ENCODE data around the gene COQ8A.

The COQ8A gene

DNA sequence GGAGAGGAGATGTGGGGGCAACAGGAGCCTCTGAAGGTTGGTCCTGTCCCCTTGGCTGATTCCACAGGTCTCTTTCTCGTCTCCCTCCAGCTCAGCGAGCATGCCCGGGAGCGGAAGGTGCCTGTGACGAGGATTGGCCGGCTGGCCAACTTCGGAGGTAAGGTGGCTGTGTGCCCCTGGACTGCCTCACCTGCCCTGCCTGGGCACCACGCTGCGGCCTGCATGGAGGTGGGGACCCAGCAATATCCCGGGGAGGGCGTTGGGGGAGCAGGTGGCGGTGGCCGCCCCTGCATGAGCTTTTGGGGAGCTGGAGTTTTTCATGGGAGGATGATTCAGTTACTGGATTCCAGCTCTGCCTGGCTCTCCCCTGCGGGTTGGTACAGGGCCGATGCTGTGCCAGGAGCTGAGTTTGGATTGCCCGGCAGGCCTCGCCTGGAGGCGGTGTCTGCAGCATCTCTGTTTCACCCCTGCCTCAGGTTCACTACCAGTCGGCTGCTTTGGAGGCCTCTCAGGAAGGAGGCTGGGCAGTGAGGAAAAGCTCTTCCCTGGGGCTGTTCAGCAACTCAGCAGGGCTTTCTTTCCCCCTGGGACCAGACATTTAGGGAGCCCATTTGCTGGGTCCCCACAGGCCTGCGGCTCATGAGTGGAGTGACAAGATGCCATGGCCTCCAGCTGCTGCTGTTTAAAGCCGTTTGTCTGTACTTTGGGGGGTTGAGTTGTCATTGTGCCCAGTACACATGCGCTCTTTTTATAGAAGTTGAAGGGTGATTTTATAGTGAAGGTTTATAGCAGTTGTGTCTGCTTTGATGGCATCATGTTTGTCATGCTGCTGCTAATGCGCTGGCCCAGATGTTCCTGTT lies 25.7 kb downstream of the COQ8A start:
- DNase-seq, result no peak
- in situ Hi-C loops (cut with MboI; ENCODE audit: low pct_unique_long_range_greater_than_20kb, low sequenced_read_pairs), result no loop called here

GRCh38 chr1:226966683-226967082 lies 26.6 kb downstream of the COQ8A start:
- in situ Hi-C loops (cut with MboI; ENCODE audit: low pct_unique_long_range_greater_than_20kb, low sequenced_read_pairs), result no loop called here
- no peak for DNase-seq

DNA sequence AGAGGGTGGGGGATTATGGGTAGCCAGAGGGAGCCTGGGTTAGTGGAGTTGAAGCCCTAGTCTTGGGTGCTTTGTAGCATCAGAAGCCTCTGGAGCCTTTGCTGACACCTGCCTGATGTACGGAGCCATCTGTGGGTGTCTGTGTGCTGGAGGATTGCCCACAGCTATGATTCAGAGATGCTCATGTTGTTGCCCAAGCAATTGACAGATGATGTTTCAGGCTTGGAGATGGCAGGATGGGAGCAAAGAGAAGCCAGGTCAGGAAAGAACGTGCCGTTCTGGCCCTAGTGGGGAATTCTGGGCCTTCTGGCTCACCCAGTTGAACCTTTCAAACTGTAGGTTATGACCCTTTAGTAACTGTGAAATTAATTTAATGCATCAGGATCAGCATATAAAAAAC lies 27.6 kb downstream of the COQ8A start:
- in situ Hi-C loops (cut with MboI; ENCODE audit: low pct_unique_long_range_greater_than_20kb, low sequenced_read_pairs), result no loop called here
- DNase-seq, result no peak

- DNase-seq, result no peak
- in situ Hi-C loops (cut with MboI; ENCODE audit: low pct_unique_long_range_greater_than_20kb, low sequenced_read_pairs), result no loop called here
Measured at GRCh38 chr1:226971765-226972164, 31.7 kb downstream of the COQ8A start.

- no peak for DNase-seq
- in situ Hi-C loops (cut with MboI; ENCODE audit: low pct_unique_long_range_greater_than_20kb, low sequenced_read_pairs), result no loop called here
Measured at GRCh38 chr1:226972931-226973330, 32.8 kb downstream of the COQ8A start.

GRCh38 chr1:226973371-226973897 lies 33.3 kb downstream of the COQ8A start:
- in situ Hi-C loops (cut with MboI; ENCODE audit: low pct_unique_long_range_greater_than_20kb, low sequenced_read_pairs), result no loop called here
- no peak for DNase-seq

GRCh38 chr1:226973898-226974543 lies 33.9 kb downstream of the COQ8A start:
- in situ Hi-C loops (cut with MboI; ENCODE audit: low pct_unique_long_range_greater_than_20kb, low sequenced_read_pairs), result no loop called here
- DNase-seq, result no peak

- DNase-seq, result no peak
- in situ Hi-C loops (cut with MboI; ENCODE audit: low pct_unique_long_range_greater_than_20kb, low sequenced_read_pairs), result no loop called here
Measured at GRCh38 chr1:226974544-226975258, 34.6 kb downstream of the COQ8A start.

DNA sequence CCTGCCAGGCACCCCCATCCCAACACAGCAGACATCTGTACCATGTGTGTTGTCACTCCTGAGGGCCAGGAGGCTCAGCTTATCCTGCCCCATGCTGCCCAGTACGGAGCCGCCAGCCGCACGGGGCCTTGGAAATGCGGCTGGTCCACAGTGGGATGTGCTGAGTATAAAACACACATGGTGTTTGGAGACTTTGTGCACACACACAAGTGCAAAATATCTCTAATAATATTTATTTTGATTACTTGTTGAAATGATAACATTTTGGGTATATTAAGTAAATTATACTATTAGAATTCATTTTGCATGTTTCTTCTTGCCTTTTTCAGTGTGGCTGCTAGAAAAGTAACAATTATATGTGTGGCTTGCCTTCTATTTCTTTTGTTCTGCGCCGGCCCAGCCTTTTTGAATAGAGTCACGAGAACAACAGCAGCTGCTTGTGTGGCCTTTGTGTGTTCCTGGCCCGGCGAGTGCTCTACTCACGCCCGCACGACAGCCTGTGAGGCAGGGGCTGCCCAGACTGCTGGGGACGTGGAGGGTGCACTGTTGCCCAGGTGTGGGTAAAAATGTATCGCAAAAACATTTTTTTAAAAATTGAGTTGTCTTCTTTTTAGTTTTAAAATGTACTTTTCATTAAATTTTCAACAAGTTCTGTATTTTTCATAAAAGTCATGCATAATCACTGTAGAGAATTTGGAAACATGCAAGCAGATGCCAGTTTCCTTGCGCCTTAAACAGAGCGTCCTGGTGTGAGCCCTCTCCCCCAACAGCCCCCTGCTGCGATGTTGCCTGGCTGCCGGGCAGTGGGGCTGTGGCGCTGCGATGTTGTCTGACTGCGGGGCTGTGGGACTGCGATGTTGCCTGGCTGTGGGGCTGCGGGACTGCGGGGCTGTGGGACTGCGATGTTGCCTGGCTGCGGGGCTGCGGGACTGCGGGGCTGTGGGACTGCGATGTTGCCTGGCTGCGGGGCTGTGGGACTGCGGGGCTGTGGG lies 35.5 kb downstream of the COQ8A start:
- DNase-seq, result no peak
- in situ Hi-C loops (cut with MboI; ENCODE audit: low pct_unique_long_range_greater_than_20kb, low sequenced_read_pairs), result no loop called here

GRCh38 chr1:226976276-226976977 lies 36.3 kb downstream of the COQ8A start:
- no peak for DNase-seq
- in situ Hi-C loops (cut with MboI; ENCODE audit: low pct_unique_long_range_greater_than_20kb, low sequenced_read_pairs), result no loop called here

DNA sequence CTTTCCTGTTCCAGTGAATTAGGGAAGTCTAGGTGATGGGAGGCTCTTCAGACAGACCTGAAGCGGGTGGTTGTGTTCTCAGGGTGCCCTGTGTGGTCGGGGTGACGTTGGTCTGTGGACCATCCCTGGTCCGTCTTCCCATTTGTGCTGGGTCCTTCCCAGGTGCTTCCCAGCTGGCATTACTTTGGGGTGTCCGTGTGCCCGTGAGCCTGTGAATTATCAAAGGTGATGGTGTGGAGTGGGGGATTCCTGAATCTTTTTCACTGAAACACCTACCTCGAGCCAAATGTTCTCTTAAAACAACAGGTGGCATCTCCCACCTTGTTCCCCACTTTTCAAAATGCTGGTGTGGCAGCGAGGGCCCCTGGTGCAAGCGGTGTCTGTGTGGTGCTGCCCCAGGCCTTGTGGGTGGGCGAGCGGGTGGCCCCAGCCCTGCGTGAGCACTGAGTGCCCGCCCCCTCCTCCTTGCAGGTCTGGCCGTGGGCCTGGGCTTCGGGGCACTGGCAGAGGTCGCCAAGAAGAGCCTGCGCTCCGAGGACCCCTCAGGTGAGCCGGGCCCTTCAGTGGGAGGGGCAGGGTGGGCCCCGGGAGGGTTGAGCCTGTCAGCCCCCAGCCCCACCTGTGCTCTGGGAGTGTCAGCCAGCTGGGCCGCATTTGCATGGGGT lies 37.0 kb downstream of the COQ8A start:
- in situ Hi-C loops (cut with MboI; ENCODE audit: low pct_unique_long_range_greater_than_20kb, low sequenced_read_pairs), result no loop called here
- no peak for DNase-seq

- in situ Hi-C loops (cut with MboI; ENCODE audit: low pct_unique_long_range_greater_than_20kb, low sequenced_read_pairs), result no loop called here
- DNase-seq, result no peak
Measured at GRCh38 chr1:226977643-226978431, 37.7 kb downstream of the COQ8A start.

- in situ Hi-C loops (cut with MboI; ENCODE audit: low pct_unique_long_range_greater_than_20kb, low sequenced_read_pairs), result no loop called here
- DNase-seq, result no peak
Measured at GRCh38 chr1:226978432-226979114, 38.5 kb downstream of the COQ8A start.

DNA sequence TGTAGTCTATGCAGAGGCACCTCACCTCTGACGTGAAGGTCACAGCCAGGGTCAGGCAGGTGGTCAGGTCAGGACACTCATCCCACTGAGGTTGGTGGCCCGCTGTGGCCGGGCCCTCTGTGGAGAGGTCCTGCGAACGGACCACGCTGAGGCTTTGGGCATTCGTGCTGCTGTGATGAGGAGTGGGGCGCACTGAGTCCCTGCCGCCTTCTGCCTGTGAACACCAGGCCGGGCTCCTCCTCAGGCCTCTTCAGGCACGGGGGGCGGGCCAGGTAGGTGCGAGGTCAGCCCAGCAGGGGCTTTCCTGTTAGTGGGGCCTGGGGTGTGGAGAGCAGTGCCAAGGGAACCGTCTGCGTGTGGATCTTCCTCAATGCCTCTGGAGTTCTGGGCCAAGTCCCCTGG lies 39.0 kb downstream of the COQ8A start:
- no peak for DNase-seq
- in situ Hi-C loops (cut with MboI; ENCODE audit: low pct_unique_long_range_greater_than_20kb, low sequenced_read_pairs), result no loop called here

DNA sequence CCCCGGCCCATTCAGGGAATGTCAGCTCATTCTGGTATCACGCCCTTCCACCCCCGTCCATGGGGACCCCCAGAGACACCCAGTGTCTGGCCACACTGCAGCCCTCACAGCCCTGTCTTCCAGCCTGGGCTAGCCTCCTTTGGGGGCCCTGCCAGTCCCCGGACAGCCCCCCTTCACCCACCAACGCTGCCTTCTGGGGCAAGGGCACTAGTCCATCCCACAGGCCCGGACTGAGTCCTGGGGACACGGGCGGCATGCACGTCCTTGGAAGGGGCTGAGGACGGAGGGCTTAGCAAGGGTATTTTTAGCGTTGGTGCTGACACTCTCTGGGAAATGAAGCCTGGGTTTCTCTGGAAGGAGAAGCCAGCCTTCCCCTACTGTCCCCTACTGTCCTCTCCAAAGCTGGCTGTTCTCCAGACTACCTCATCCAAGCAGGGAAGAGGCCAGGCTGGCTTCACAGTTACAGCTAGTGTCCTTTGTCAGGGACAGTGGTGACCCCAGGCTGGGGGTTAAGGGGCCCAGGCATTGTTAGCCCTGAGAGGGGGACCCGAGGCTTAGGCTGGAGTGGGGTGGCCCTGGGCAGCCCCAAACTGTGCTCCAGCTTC lies 39.5 kb downstream of the COQ8A start:
- in situ Hi-C loops (cut with MboI; ENCODE audit: low pct_unique_long_range_greater_than_20kb, low sequenced_read_pairs), result no loop called here
- DNase-seq, result no peak

- DNase-seq, result no peak
- in situ Hi-C loops (cut with MboI; ENCODE audit: low pct_unique_long_range_greater_than_20kb, low sequenced_read_pairs), result no loop called here
Measured at GRCh38 chr1:226980122-226980560, 40.0 kb downstream of the COQ8A start.
